DOHH2 (cell line): ENCODE measurements around the gene MGME1.

Experiments
- H3F3A ChIP-seq: fragments of 200-600 bp; sonication (generic), shearing (Covaris generic); 2 replicates; pipeline ENCODE4 v1.6.0; 2016; ENCODE audit warnings: antibody characterized with exemption, mild to moderate bottlenecking; ENCODE audit not compliant: control insufficient read depth, insufficient read depth
- H3K27ac ChIP-seq: fragments of 200-600 bp; sonication (generic); 2 replicates; pipeline ENCODE4 v1.5.1; 2014; ENCODE audit warnings: low read depth, mild to moderate bottlenecking, low read length, moderate library complexity
- H3K27me3 ChIP-seq: fragments of 200-600 bp; sonication (generic); 2 replicates; pipeline ENCODE4 v1.6.1; 2014; ENCODE audit warnings: mild to moderate bottlenecking, low read length, mixed read lengths; ENCODE audit not compliant: control insufficient read depth
- H3K36me3 ChIP-seq: fragments of 200-600 bp; sonication (generic); 2 replicates; pipeline ENCODE4 v1.6.1; 2014; ENCODE audit warnings: mild to moderate bottlenecking, low read length, moderate library complexity, mixed read lengths; ENCODE audit not compliant: control insufficient read depth
- H3K4me1 ChIP-seq: fragments of 200-600 bp; sonication (generic); 2 replicates; pipeline ENCODE4 v1.6.1; 2014; ENCODE audit warnings: mild to moderate bottlenecking, low read length, mixed read lengths; ENCODE audit not compliant: control insufficient read depth
- H3K4me2 ChIP-seq: fragments of 200-600 bp; sonication (generic); 2 replicates; pipeline ENCODE4 v1.6.0; 2014; ENCODE audit warnings: mild to moderate bottlenecking, low read length, moderate library complexity
- H3K4me3 ChIP-seq: fragments of 200-600 bp; sonication (generic); 2 replicates; pipeline ENCODE4 v1.5.1; 2014; ENCODE audit warnings: mild to moderate bottlenecking, low read length, mixed read lengths
- H3K79me2 ChIP-seq: fragments of 200-600 bp; sonication (generic); 2 replicates; pipeline ENCODE4 v1.6.1; 2014; ENCODE audit warnings: mild to moderate bottlenecking, low read length, mixed read lengths; ENCODE audit not compliant: control insufficient read depth
- H3K9me2 ChIP-seq: fragments of 200-600 bp; sonication (generic); replicated peaks from 2 replicates; pipeline ENCODE4 v1.6.1; 2014; ENCODE audit warnings: mild to moderate bottlenecking, low read length, mixed read lengths; ENCODE audit not compliant: control insufficient read depth
- H3K9me3 ChIP-seq: fragments of 200-600 bp; sonication (generic); 2 replicates; pipeline ENCODE4 v1.6.1; 2014; ENCODE audit warnings: antibody characterized with exemption, low read length, mixed read lengths; ENCODE audit not compliant: control insufficient read depth, insufficient read depth
- H4K20me1 ChIP-seq: fragments of 200-600 bp; sonication (generic); 2 replicates; pipeline ENCODE4 v1.6.0; 2014; ENCODE audit warnings: low read depth, mild to moderate bottlenecking, antibody characterized with exemption, low read length, moderate library complexity; ENCODE audit not compliant: control insufficient read depth, insufficient read depth
- EZH2phosphoT487 ChIP-seq: fragments of 200-600 bp; sonication (generic); IDR thresholded peaks from 2 replicates; pipeline ENCODE4 v1.6.1; 2017; ENCODE audit warnings: borderline replicate concordance, mild to moderate bottlenecking, antibody characterized with exemption, low read length, moderate library complexity, mixed read lengths
- TF ChIP-seq, protein P1 (sequence below): fragments of 200-600 bp; sonication (generic); IDR thresholded peaks from one replicate; pipeline ENCODE4 v1.5.1; 2014; ENCODE audit warnings: antibody characterized with exemption, mild to moderate bottlenecking, low read depth, low read length; ENCODE audit not compliant: poor library complexity, severe bottlenecking

MGME1 gene

GRCh38 chr20:17956099-17956685 is 12.6 kb upstream of the MGME1 start:
- H3K4me2 ChIP-seq, result peak overlapping the region; percentile 74
- H3K27ac ChIP-seq, result peak overlapping the region; percentile 86

GRCh38 chr20:17957505-17958363 is 11.1 kb upstream of the MGME1 start:
- peak overlapping the region; percentile 86 for H3K27ac ChIP-seq
- peaks cover 85% of the 10 kb centered on the region for H3F3A ChIP-seq
- no peak for TF ChIP-seq EZH2phosphoT487
- TF ChIP-seq, protein P1, sequence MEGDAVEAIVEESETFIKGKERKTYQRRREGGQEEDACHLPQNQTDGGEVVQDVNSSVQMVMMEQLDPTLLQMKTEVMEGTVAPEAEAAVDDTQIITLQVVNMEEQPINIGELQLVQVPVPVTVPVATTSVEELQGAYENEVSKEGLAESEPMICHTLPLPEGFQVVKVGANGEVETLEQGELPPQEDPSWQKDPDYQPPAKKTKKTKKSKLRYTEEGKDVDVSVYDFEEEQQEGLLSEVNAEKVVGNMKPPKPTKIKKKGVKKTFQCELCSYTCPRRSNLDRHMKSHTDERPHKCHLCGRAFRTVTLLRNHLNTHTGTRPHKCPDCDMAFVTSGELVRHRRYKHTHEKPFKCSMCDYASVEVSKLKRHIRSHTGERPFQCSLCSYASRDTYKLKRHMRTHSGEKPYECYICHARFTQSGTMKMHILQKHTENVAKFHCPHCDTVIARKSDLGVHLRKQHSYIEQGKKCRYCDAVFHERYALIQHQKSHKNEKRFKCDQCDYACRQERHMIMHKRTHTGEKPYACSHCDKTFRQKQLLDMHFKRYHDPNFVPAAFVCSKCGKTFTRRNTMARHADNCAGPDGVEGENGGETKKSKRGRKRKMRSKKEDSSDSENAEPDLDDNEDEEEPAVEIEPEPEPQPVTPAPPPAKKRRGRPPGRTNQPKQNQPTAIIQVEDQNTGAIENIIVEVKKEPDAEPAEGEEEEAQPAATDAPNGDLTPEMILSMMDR, result no peak
- peaks cover 100% of the 10 kb centered on the region for H3K4me1 ChIP-seq
- H3K9me3 ChIP-seq, result no peaks in the 10 kb centered on the region
- H3K4me3 ChIP-seq, result peak overlapping the region; percentile 86
- no peaks in the 10 kb centered on the region for H3K27me3 ChIP-seq
- H3K9me2 ChIP-seq, result no peaks in the 10 kb centered on the region
- H3K79me2 ChIP-seq, result peaks cover 100% of the 10 kb centered on the region
- H4K20me1 ChIP-seq, result peaks cover 67% of the 10 kb centered on the region
- H3K4me2 ChIP-seq, result peak overlapping the region; percentile 93
- H3K36me3 ChIP-seq, result peaks cover 97% of the 10 kb centered on the region

More at GRCh38 chr20:17956099-17956685, 12.6 kb upstream of the MGME1 start:
- Histone ChIP-seq H4K20me1 (peaks cover 71% of the 10 kb centered on the region), H3K4me1 (peaks cover 100% of the 10 kb centered on the region), H3K9me2 (no peaks in the 10 kb centered on the region), H3K79me2 (peaks cover 100% of the 10 kb centered on the region), H3F3A (peaks cover 85% of the 10 kb centered on the region), H3K36me3 (peaks cover 99% of the 10 kb centered on the region), H3K9me3 (no peaks in the 10 kb centered on the region), H3K4me3 (peak overlapping the region; percentile 62), H3K27me3 (no peaks in the 10 kb centered on the region)
- TF ChIP-seq, protein P1, result no peak
- TF ChIP-seq EZH2phosphoT487, result no peak

DNA sequence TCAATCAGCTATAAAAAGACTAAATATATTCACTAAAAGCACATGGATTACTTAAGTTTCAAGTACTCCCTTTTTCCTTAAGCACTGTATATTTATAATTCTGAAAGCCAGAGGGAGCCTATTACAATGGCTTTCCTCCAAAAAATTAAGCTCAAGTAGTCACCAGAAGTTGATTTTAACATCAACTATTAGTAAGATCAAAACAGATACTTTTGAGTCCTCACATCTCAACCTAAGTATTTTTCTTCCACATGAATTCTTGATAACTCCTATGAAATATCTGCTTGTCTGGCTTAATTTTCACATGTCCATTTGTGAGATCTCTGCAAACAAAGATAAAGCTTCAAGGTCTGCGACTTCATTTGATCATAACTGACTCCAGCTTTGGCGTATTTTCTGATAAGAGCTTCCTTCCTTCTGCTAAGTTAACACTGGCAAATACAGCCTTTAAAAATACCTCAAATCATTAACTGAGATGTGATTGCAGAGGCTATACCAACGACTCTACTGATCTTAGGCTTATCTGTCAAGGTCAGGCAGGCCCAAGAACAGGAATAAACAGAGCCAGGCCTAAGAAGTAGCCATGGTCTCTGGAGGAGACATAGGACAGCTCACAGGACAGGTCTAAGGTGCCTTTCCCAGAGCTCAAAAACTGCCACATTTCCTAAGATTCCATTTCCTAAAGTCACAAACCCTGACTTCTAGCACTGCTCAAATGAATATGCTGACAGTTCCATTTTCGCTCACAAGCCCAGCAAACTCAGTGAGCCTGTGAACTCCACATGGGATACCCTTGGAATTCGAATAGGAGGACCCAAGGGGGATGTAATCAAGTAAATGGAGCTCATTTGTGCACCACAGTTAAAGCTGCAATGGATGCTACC is 10.2 kb upstream of the MGME1 start:
- peak overlapping the region; percentile 86 for H3K27ac ChIP-seq
- peak overlapping the region; percentile 86 for H3K4me3 ChIP-seq
- H3F3A ChIP-seq, result peaks cover 85% of the 10 kb centered on the region
- H3K36me3 ChIP-seq, result peaks cover 97% of the 10 kb centered on the region
- H3K79me2 ChIP-seq, result peaks cover 100% of the 10 kb centered on the region
- H4K20me1 ChIP-seq, result peaks cover 68% of the 10 kb centered on the region
- H3K4me1 ChIP-seq, result peaks cover 100% of the 10 kb centered on the region
- H3K9me2 ChIP-seq, result no peaks in the 10 kb centered on the region
- H3K4me2 ChIP-seq, result peak overlapping the region; percentile 93
- no peaks in the 10 kb centered on the region for H3K27me3 ChIP-seq
- TF ChIP-seq, protein P1, result no peak
- no peak for TF ChIP-seq EZH2phosphoT487
- H3K9me3 ChIP-seq, result no peaks in the 10 kb centered on the region
